ENCODE results near the gene LRRC73.

DNA sequence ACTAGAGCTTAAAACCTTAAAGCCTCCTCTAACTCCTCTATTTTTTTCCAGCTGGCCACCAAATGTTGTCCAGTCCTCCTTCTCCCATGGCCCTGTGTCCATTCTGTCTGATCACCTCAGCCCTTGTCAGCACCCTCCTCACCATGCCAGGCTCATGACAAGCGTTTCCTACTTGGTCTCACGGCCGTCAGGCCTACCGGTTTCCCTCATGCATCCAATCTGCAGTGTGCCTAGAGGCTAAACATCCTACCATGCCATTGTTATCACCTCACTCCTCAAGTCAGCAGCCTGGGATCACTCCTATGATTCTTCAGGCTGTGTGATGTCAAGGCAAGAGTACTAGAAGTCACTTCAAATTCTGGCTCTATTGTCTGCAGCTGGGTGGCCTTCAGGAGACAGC is 42.4 kb downstream of the LRRC73 start:
- TF ChIP-seq POLR2A (IDR thresholded peaks at IDR 0.05) (no peak), CTCF (IDR thresholded peaks at IDR 0.05) (no peak)
